Subcutaneous abdominal adipose tissue (tissue), 5 donors: ENCODE results near the gene CLSTN2.

ENCODE experiments used
- H3K27ac ChIP-seq: one replicate; pipeline ENCODE4 v1.7.0; 2013; ENCODE audit warnings: low read depth, mild to moderate bottlenecking, inconsistent platforms, low read length, moderate library complexity
- H3K27me3 ChIP-seq, 5 donors: one replicate each; pipeline ENCODE4 v1.7.0; 2013; ENCODE audit warnings: low read length in 5 of 5, inconsistent platforms in 1 of 5; ENCODE audit not compliant: control insufficient read depth in 5 of 5, insufficient read depth in 4 of 5
- H3K36me3 ChIP-seq, 5 donors: one replicate each; pipeline ENCODE4 v1.7.0; 2013; ENCODE audit warnings: low read length in 5 of 5; ENCODE audit not compliant: control insufficient read depth in 5 of 5, insufficient read depth in 5 of 5
- H3K4me1 ChIP-seq, 5 donors: one replicate each; pipeline ENCODE4 v1.7.0; 2013; ENCODE audit warnings: low read length in 5 of 5, mild to moderate bottlenecking in 3 of 5, moderate library complexity in 1 of 5; ENCODE audit not compliant: control insufficient read depth in 5 of 5, insufficient read depth in 5 of 5
- H3K4me3 ChIP-seq, 5 donors: one replicate each; pipeline ENCODE4 v1.7.0; 2013; ENCODE audit warnings: low read length in 5 of 5, low read depth in 1 of 5
- H3K9ac ChIP-seq, 5 donors: one replicate each; pipeline ENCODE4 v1.7.0; 2013; ENCODE audit warnings: low read length in 5 of 5, mild to moderate bottlenecking in 4 of 5, moderate library complexity in 3 of 5
- H3K9me3 ChIP-seq, 5 donors: one replicate each; pipeline ENCODE4 v1.7.0; 2013; ENCODE audit warnings: low read length in 5 of 5; ENCODE audit not compliant: control insufficient read depth in 5 of 5
- donor health status: healthy.
- donor health status: healthy.
- donor health status: healthy.
- donor health status: healthy.
- donor health status: healthy.

Gene CLSTN2

DNA sequence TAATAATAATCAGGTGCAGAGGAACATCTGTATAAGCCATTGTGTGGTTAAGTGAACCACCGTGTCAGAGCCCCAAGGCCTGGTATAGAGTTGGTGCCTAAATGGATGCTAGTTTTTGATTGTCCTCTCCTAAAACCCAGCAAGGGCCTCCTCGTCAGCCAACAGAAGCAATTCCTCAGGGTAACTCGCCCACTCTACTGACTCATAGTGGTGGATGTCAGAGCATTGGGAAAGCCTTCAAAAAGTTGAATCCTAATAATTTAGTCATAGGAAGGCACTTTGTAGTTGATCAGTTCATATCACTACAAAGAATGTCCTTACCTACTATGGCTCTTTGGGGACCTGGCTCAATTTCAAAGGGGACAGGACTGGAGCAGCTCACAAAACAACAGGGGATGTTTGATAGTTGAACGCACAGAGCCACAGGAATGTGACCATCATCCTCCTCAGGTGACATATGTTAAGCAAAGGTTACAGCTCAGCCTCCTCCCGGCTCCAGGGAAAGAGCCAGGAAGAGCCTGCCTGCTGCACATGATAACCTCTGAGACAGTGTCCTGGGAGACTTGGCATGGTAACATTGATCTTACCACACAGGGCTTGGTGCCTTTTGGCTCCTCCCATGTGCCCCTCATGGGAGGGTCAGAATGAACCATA is 338.7 kb downstream of the CLSTN2 start:
- Histone ChIP-seq H3K9ac (no peak overlapping the region), H3K27ac (no peak overlapping the region), H3K36me3 (no peaks in the 10 kb centered on the region), H3K4me1 (peaks cover 0 to 8% (median 5%) of the 10 kb centered on the region in 5 donors), H3K27me3 (peaks cover 0 to 3% (median 0%) of the 10 kb centered on the region in 5 donors), H3K4me3 (no peak overlapping the region), H3K9me3 (no peaks in the 10 kb centered on the region)

DNA sequence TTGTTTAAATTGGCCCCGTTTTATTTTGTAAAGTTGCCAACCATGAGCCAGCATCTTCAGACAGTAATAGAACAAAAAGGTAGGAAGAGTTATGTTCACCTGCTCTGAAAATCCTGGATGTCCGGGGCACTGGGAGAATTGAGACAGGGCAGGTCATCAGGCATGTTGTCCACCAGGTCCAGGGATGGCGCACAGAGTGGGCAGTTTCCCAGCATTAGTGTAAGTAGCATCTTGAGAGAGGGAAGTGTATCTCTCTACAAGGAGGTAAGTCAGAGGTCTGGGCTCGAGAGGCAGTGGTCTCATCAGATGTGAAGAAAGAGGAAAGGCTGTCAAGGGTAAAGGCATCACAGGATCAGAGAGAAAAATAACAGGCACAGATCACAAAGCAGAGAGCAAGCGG is 339.4 kb downstream of the CLSTN2 start:
- Histone ChIP-seq H3K27me3 (peaks cover 0 to 3% (median 0%) of the 10 kb centered on the region in 5 donors), H3K27ac (no peak overlapping the region), H3K4me3 (no peak overlapping the region), H3K9me3 (no peaks in the 10 kb centered on the region), H3K36me3 (no peaks in the 10 kb centered on the region), H3K9ac (no peak overlapping the region), H3K4me1 (peaks cover 0 to 8% (median 5%) of the 10 kb centered on the region in 5 donors)

DNA sequence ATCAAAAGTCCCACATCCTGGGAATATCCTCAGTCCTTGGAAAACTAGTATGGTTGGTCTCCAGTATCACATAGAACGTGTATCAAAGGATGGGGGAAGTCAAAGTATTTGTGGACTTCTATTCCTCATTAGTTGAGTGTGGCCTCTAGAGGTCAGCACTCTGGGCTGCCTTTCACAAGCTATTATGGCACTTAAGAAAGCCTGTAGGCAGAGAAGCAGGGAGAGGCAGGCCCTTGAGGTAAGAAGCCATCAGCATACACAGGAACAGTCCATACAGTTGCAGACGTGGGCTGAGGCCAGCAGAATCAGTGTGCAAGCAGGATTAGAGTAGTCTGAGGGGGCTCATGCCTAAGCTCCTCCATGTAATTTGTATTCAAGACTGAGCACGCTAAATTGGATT is 341.7 kb downstream of the CLSTN2 start:
- Histone ChIP-seq H3K9me3 (no peaks in the 10 kb centered on the region), H3K27me3 (peaks cover 0 to 3% (median 0%) of the 10 kb centered on the region in 5 donors), H3K9ac (no peak overlapping the region), H3K4me1 (peaks cover 0 to 8% (median 5%) of the 10 kb centered on the region in 5 donors), H3K36me3 (no peaks in the 10 kb centered on the region), H3K27ac (no peak overlapping the region), H3K4me3 (no peak overlapping the region)

DNA sequence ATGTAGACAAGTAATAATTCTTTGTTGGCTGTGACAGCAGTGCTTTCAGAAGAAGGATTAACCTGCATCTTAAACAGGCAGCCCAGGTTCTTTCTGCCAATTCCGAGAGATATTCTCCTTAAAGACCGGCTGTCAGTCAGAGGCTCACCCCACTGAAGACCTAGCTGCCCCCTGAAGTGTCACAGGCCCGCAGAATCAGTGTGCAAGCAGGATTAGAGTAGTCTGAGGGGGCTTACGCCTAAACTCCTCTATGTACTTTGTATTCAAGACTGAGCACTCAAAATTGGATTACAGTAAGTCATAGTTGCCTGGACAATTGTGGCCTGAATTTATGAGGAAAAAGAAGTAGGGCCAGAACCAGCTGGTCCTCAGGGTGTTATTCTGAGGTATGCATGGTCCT is 342.9 kb downstream of the CLSTN2 start:
- Histone ChIP-seq H3K9ac (no peak overlapping the region), H3K4me3 (no peak overlapping the region), H3K27me3 (peaks cover 0 to 3% (median 0%) of the 10 kb centered on the region in 5 donors), H3K4me1 (peaks cover 0 to 8% (median 5%) of the 10 kb centered on the region in 5 donors), H3K9me3 (no peaks in the 10 kb centered on the region), H3K36me3 (no peaks in the 10 kb centered on the region), H3K27ac (no peak overlapping the region)

DNA sequence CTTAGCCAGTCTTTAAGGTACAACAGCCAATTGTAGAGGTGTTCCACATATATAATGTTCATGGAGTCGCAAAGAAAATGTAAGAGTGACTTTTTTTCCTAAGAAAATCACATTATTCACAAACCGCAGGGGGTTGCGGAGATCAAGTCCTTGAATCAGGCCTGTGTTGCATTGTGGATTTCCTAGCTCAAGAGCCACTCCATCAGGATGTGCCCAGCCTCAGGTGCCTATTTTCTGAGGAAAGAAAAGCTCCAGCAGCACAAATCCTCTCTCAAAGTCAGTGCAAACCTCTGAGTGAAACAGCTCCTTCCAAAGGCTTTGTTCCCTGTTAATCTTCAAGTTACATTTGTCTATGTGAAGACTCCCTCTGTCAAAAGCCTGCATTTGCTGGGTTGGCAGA is 349.4 kb downstream of the CLSTN2 start:
- no peak overlapping the region for H3K9ac ChIP-seq
- H3K9me3 ChIP-seq = no peaks in the 10 kb centered on the region
- H3K27me3 ChIP-seq = no peaks in the 10 kb centered on the region
- H3K4me3 ChIP-seq = no peak overlapping the region
- H3K27ac ChIP-seq = no peak overlapping the region
- H3K4me1 ChIP-seq = no peaks in the 10 kb centered on the region
- H3K36me3 ChIP-seq = no peaks in the 10 kb centered on the region

DNA sequence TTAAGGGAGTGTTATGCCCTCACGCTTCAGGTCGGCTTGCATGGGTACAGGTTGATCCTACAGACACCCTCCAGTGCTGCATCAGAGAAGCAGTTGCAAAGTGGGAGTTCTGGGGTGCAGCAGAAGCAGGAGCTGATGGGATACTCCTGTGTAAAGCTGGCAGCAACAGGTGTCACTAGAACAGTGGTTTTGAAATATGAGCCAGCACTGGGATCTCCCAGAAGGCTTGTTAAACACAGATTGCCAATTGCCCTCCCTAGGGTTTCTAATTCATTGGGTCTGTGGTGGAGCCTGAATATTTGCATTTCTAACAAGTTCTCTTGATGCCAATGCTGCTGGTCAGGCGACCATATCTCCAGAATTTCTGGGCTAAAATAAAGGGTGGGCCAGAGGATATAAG is 350.4 kb downstream of the CLSTN2 start:
- no peaks in the 10 kb centered on the region for H3K9me3 ChIP-seq
- H3K36me3 ChIP-seq = no peaks in the 10 kb centered on the region
- no peaks in the 10 kb centered on the region for H3K4me1 ChIP-seq
- H3K27ac ChIP-seq = no peak overlapping the region
- H3K9ac ChIP-seq = no peak overlapping the region
- H3K4me3 ChIP-seq = no peak overlapping the region
- H3K27me3 ChIP-seq = no peaks in the 10 kb centered on the region

DNA sequence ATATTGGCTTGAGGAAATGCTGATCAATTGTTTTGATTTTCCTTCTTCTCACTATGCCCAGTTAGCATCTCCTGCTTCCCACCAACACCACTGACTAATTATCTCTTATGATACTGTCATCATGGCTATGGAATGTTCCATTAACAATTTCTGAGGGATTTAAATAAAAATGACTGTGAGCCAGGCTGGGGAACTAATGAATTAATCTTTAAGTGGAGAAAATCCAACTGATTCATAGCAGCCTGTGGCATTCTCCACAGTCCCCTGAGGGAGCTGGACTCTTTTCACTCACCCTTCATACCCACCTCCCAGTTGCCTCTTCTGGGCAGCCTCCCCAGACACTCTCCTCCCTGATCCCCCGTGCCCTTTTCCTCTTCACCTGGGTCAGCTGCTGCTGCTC is 353.6 kb downstream of the CLSTN2 start:
- no peaks in the 10 kb centered on the region for H3K9me3 ChIP-seq
- no peak overlapping the region for H3K9ac ChIP-seq
- H3K27me3 ChIP-seq = no peaks in the 10 kb centered on the region
- H3K27ac ChIP-seq = no peak overlapping the region
- no peak overlapping the region for H3K4me3 ChIP-seq
- H3K4me1 ChIP-seq = peaks cover 0 to 14% (median 8%) of the 10 kb centered on the region in 5 donors
- H3K36me3 ChIP-seq = no peaks in the 10 kb centered on the region

DNA sequence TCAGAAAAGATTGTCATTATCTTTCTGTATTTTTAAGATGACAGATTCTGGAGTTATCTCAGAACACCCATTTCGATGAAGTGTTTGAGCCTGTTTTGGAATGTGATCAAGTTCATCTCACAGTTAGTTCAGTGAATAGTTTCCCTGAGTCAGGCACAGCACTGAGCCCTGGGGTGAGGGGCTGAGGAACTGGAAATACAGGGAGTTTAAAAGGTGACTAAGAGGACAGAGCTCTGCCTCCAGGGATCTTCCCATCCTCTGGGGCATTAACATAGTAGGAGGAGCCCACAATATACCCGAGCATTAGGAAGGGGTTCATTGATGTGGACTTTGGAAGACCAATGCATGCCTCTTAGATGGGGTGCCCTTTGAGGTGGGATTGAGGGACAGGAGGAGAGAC is 355.1 kb downstream of the CLSTN2 start:
- H3K27me3 ChIP-seq = no peaks in the 10 kb centered on the region

DNA sequence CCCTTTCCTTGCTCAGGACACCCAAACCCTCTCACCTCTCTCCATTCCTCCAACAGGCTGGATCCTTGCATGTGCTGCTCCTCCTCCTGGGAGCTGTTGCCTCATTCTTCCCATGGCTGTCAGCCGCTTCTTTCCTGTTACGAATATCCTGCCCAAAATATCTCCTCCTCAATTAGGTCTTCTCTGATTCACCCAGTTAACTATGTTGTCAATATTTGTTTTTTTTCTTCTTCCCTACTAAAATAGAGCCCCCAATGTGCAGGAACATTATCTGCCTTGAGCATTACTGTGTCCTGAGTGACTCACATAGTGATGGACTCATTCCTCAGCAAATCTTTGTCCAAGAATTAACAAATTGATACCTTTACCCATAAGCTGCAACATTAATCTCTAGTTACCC is 357.2 kb downstream of the CLSTN2 start:
- no peaks in the 10 kb centered on the region for H3K9me3 ChIP-seq
- H3K36me3 ChIP-seq = no peaks in the 10 kb centered on the region
- H3K4me1 ChIP-seq = peaks cover 0 to 14% (median 12%) of the 10 kb centered on the region in 5 donors
- no peak overlapping the region for H3K4me3 ChIP-seq
- H3K9ac ChIP-seq = no peak overlapping the region
- H3K27me3 ChIP-seq = no peaks in the 10 kb centered on the region
- H3K27ac ChIP-seq = no peak overlapping the region

More for the DNA sequence above, 355.1 kb downstream of the CLSTN2 start:
- Histone ChIP-seq H3K27ac (no peak overlapping the region), H3K36me3 (no peaks in the 10 kb centered on the region), H3K4me1 (peaks cover 0 to 14% (median 8%) of the 10 kb centered on the region in 5 donors), H3K4me3 (no peak overlapping the region), H3K9ac (no peak overlapping the region), H3K9me3 (no peaks in the 10 kb centered on the region)

DNA sequence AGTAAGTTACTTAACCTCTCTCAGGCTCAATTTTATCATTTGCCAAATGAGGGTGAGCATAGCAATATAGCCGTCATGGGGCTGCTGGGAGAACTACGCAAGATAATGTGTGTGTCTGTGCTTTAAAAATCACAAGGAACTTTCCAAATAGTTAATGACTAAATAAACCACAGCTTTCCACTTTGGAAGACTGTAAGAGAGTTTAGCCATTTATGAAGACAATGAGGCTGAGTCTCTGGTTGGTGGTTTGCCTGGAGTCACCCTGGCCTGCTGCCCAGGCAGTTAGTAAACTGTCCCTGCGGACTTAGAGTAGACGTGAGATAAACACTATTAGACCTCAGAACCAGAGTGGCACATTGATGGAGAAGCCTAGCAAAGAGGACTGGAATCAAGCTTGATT is 357.7 kb downstream of the CLSTN2 start:
- Histone ChIP-seq H3K4me1 (peaks cover 0 to 15% (median 13%) of the 10 kb centered on the region in 5 donors), H3K27ac (no peak overlapping the region), H3K27me3 (no peaks in the 10 kb centered on the region), H3K9ac (no peak overlapping the region), H3K9me3 (no peaks in the 10 kb centered on the region), H3K4me3 (no peak overlapping the region), H3K36me3 (no peaks in the 10 kb centered on the region)
